Mesenchymal stem cell (in vitro differentiated cells and primary cell): ENCODE results near the gene ARPIN.

ENCODE experiments used
- DNase-seq: peaks from one replicate; pipeline ENCODE4 v3.0.0-alpha.2; 2013
- H2AFZ ChIP-seq: one replicate; pipeline ENCODE4 v1.6.1; 2013; ENCODE audit warnings: low read depth, mild to moderate bottlenecking, control low read depth, inconsistent platforms, low read length, moderate library complexity
- H2AK5ac ChIP-seq: 2 replicates; pipeline ENCODE4 v1.6.1; 2013; ENCODE audit warnings: low read length, moderate library complexity, mild to moderate bottlenecking, inconsistent platforms; ENCODE audit not compliant: severe bottlenecking
- H2BK120ac ChIP-seq: one replicate; pipeline ENCODE4 v1.6.1; 2013; ENCODE audit warnings: low read depth, mild to moderate bottlenecking, inconsistent platforms, low read length, moderate library complexity
- H2BK12ac ChIP-seq, 2 experiments: one replicate each; pipeline ENCODE4 v1.6.1; 2013; ENCODE audit warnings: inconsistent platforms in 2 of 2, low read length in 2 of 2, mild to moderate bottlenecking in 2 of 2, moderate library complexity in 2 of 2, control low read depth in 1 of 2
- H2BK15ac ChIP-seq: one replicate; pipeline ENCODE4 v1.6.1; 2013; ENCODE audit warnings: mild to moderate bottlenecking, low read depth, inconsistent platforms; ENCODE audit not compliant: poor library complexity, severe bottlenecking
- H2BK5ac ChIP-seq: 2 replicates; pipeline ENCODE4 v1.6.1; 2013; ENCODE audit warnings: low read depth, mild to moderate bottlenecking, low read length, control low read depth, inconsistent platforms; ENCODE audit not compliant: poor library complexity, severe bottlenecking
- H3K14ac ChIP-seq, 2 experiments: one replicate each; pipeline ENCODE4 v1.6.1; 2013; ENCODE audit warnings: inconsistent platforms in 2 of 2, low read length in 2 of 2, control low read depth in 1 of 2, mild to moderate bottlenecking in 1 of 2, moderate library complexity in 1 of 2
- H3K18ac ChIP-seq, 2 experiments: one replicate each; pipeline ENCODE4 v1.6.1; 2013; ENCODE audit warnings: inconsistent platforms in 2 of 2, low read length in 2 of 2, control low read depth in 1 of 2, low read depth in 1 of 2, mild to moderate bottlenecking in 1 of 2
- H3K23ac ChIP-seq, 2 experiments: one replicate each; pipeline ENCODE4 v1.6.1; 2013; ENCODE audit warnings: inconsistent platforms in 2 of 2, low read length in 2 of 2, mild to moderate bottlenecking in 2 of 2, moderate library complexity in 2 of 2, control low read depth in 1 of 2
- H3K27ac ChIP-seq: 2 replicates; pipeline ENCODE4 v1.5.1; 2013; ENCODE audit warnings: mild to moderate bottlenecking, moderate library complexity, low read length, control low read depth, inconsistent platforms; ENCODE audit not compliant: poor library complexity, severe bottlenecking
- H3K27me3 ChIP-seq, 2 experiments: 2 replicates each; pipeline versions ENCODE4 v1.6.1 to v1.7.0; 2013; ENCODE audit warnings: low read length in 2 of 2, mild to moderate bottlenecking in 2 of 2, moderate library complexity in 2 of 2, control low read depth in 1 of 2, inconsistent platforms in 1 of 2; ENCODE audit not compliant: control insufficient read depth in 1 of 2, insufficient read depth in 1 of 2
- H3K36me3 ChIP-seq, 2 experiments: 2 replicates each; pipeline versions ENCODE4 v1.6.1 to v1.7.0; 2013; ENCODE audit warnings: low read length in 2 of 2, control low read depth in 1 of 2, inconsistent platforms in 1 of 2, low read depth in 1 of 2, mild to moderate bottlenecking in 1 of 2; ENCODE audit not compliant: insufficient read depth in 2 of 2, control insufficient read depth in 1 of 2
- H3K4ac ChIP-seq, 2 experiments: one replicate each; pipeline ENCODE4 v1.6.1; 2013; ENCODE audit warnings: inconsistent platforms in 2 of 2, low read length in 2 of 2, mild to moderate bottlenecking in 2 of 2, moderate library complexity in 2 of 2, control low read depth in 1 of 2, low read depth in 1 of 2
- H3K4me1 ChIP-seq: 2 replicates; pipeline ENCODE4 v1.6.1; 2013; ENCODE audit warnings: low read depth, low read length, control low read depth; ENCODE audit not compliant: control insufficient read depth, insufficient read depth
- H3K4me2 ChIP-seq: 2 replicates; pipeline ENCODE4 v1.6.1; 2013; ENCODE audit warnings: low read length, mild to moderate bottlenecking, inconsistent platforms; ENCODE audit not compliant: poor library complexity, severe bottlenecking
- H3K4me3 ChIP-seq, 2 experiments: 2 replicates each; pipeline versions ENCODE4 v1.5.1 to v1.7.0; 2013; ENCODE audit warnings: low read length in 2 of 2, mild to moderate bottlenecking in 2 of 2, control low read depth in 1 of 2, low read depth in 1 of 2; ENCODE audit not compliant: insufficient read depth in 1 of 2
- H3K79me1 ChIP-seq: replicated peaks from 2 replicates; pipeline ENCODE4 v1.6.1; 2013; ENCODE audit warnings: mild to moderate bottlenecking, control low read depth, low read length, inconsistent platforms; ENCODE audit not compliant: poor library complexity, severe bottlenecking
- H3K9ac ChIP-seq: 2 replicates; pipeline ENCODE4 v1.7.0; 2013; ENCODE audit warnings: mild to moderate bottlenecking, low read length, moderate library complexity
- H3K9me3 ChIP-seq: 2 replicates; pipeline ENCODE4 v1.7.0; 2013; ENCODE audit warnings: mild to moderate bottlenecking, low read length; ENCODE audit not compliant: control insufficient read depth
- H4K8ac ChIP-seq: one replicate; pipeline ENCODE4 v1.6.1; 2013; ENCODE audit warnings: inconsistent platforms, mild to moderate bottlenecking, low read length, moderate library complexity
- H4K91ac ChIP-seq: one replicate; pipeline ENCODE4 v1.6.1; 2013; ENCODE audit warnings: mild to moderate bottlenecking, low read length, inconsistent platforms
- WGBS: methylation state at CpG from one replicate; pipeline ENCODE4 v1.1.7; 2013; ENCODE audit warnings: mixed read lengths; 5-methylcytosine and 5-hydroxymethylcytosine counted together

The ARPIN gene

GRCh38 chr15:89904519-89904918, 8.2 kb downstream of the ARPIN start:
- no peak overlapping the region for H2AFZ ChIP-seq
- H3K18ac ChIP-seq: no peak overlapping the region
- no peak overlapping the region for H3K14ac ChIP-seq
- no peak overlapping the region for H2BK5ac ChIP-seq
- H3K4ac ChIP-seq: no peak overlapping the region
- H3K23ac ChIP-seq: no peak overlapping the region
- H2BK12ac ChIP-seq: no peak overlapping the region
- no peak overlapping the region for H3K4me2 ChIP-seq
- H4K91ac ChIP-seq: no peak overlapping the region
- no peak overlapping the region for H3K27ac ChIP-seq
- H3K9me3 ChIP-seq: no peaks in the 10 kb centered on the region
- WGBS: over 99% methylated on average over 5 of the region's 5 CpGs
- no peaks in the 10 kb centered on the region for H3K27me3 ChIP-seq
- H3K9ac ChIP-seq: no peak overlapping the region
- no peaks in the 10 kb centered on the region for H3K4me1 ChIP-seq
- no peak overlapping the region for H2BK120ac ChIP-seq
- no peak overlapping the region for H4K8ac ChIP-seq
- H3K79me1 ChIP-seq: no peaks in the 10 kb centered on the region
- DNase-seq: no peak
- no peak overlapping the region for H3K4me3 ChIP-seq
- H3K36me3 ChIP-seq: peaks cover 50 to 59% of the 10 kb centered on the region in 2 experiments
- H2AK5ac ChIP-seq: no peak overlapping the region
- H2BK15ac ChIP-seq: no peak overlapping the region

GRCh38 chr15:89903858-89904130, 9.0 kb downstream of the ARPIN start:
- Histone ChIP-seq H3K4me3 (no peak overlapping the region), H3K14ac (no peak overlapping the region), H4K8ac (no peak overlapping the region), H3K27ac (no peak overlapping the region), H2BK5ac (no peak overlapping the region), H4K91ac (no peak overlapping the region), H3K27me3 (no peaks in the 10 kb centered on the region), H3K36me3 (peaks cover 48 to 52% of the 10 kb centered on the region in 2 experiments), H2BK15ac (no peak overlapping the region), H2BK120ac (no peak overlapping the region), H2AK5ac (no peak overlapping the region), H3K4ac (no peak overlapping the region), H2BK12ac (no peak overlapping the region), H3K4me1 (no peaks in the 10 kb centered on the region), H3K18ac (no peak overlapping the region), H3K9me3 (no peaks in the 10 kb centered on the region), H3K4me2 (no peak overlapping the region), H2AFZ (no peak overlapping the region), H3K9ac (no peak overlapping the region), H3K23ac (no peak overlapping the region), H3K79me1 (no peaks in the 10 kb centered on the region)
- WGBS: 97% methylated on average over 11 of the region's 11 CpGs
- no peak for DNase-seq

GRCh38 chr15:89903015-89903857, 9.5 kb downstream of the ARPIN start:
- H2AK5ac ChIP-seq: no peak overlapping the region
- H2AFZ ChIP-seq: no peak overlapping the region
- H3K36me3 ChIP-seq: peaks cover 47 to 52% of the 10 kb centered on the region in 2 experiments
- H3K4ac ChIP-seq: no peak overlapping the region
- H2BK15ac ChIP-seq: no peak overlapping the region
- no peaks in the 10 kb centered on the region for H3K4me1 ChIP-seq
- H3K27me3 ChIP-seq: no peaks in the 10 kb centered on the region
- no peak overlapping the region for H4K91ac ChIP-seq
- WGBS: 94% methylated on average over 14 of the region's 15 CpGs
- no peak overlapping the region for H2BK12ac ChIP-seq
- no peaks in the 10 kb centered on the region for H3K79me1 ChIP-seq
- no peak overlapping the region for H3K14ac ChIP-seq
- H3K4me2 ChIP-seq: no peak overlapping the region
- no peak for DNase-seq
- H2BK5ac ChIP-seq: no peak overlapping the region
- no peaks in the 10 kb centered on the region for H3K9me3 ChIP-seq
- H3K4me3 ChIP-seq: no peak overlapping the region
- no peak overlapping the region for H4K8ac ChIP-seq
- no peak overlapping the region for H2BK120ac ChIP-seq
- H3K9ac ChIP-seq: no peak overlapping the region
- no peak overlapping the region for H3K27ac ChIP-seq
- no peak overlapping the region for H3K23ac ChIP-seq
- no peak overlapping the region for H3K18ac ChIP-seq

- Histone ChIP-seq H3K27ac (no peak overlapping the region), H2BK12ac (no peak overlapping the region), H3K9me3 (no peaks in the 10 kb centered on the region), H3K27me3 (no peaks in the 10 kb centered on the region), H2AFZ (no peak overlapping the region), H2BK15ac (no peak overlapping the region), H3K14ac (no peak overlapping the region), H3K4me2 (no peak overlapping the region), H3K4me1 (no peaks in the 10 kb centered on the region), H3K4ac (no peak overlapping the region), H3K23ac (no peak overlapping the region), H2BK5ac (no peak overlapping the region), H2AK5ac (no peak overlapping the region), H3K9ac (no peak overlapping the region), H3K79me1 (no peaks in the 10 kb centered on the region), H2BK120ac (no peak overlapping the region), H4K8ac (no peak overlapping the region), H4K91ac (no peak overlapping the region), H3K4me3 (no peak overlapping the region), H3K18ac (no peak overlapping the region), H3K36me3 (peaks cover 34 to 40% of the 10 kb centered on the region in 2 experiments)
- WGBS: 95% methylated on average over 4 of the region's 6 CpGs
- DNase-seq: no peak
Measured at GRCh38 chr15:89900849-89901248, 11.9 kb downstream of the ARPIN start.
